Lung (tissue), 12 donors: Measurements from ENCODE around the gene SLC37A3. TPM values are rescaled to one million over a fixed set of nuclear protein-coding genes. Genes with fewer than 3 reads are reported as not detected.
"Not testable (repeated sequence)": the region's sequence is repeated elsewhere in the genome, so short reads cannot be mapped to it uniquely, and the experiment has no call there.

ENCODE experiments used
- ATAC-seq: fragments of 200-7000 bp; cut with Tn5 transposase; one replicate; pipeline ENCODE4 v1.9.1; 2020; ENCODE audit warnings: moderate number of reproducible peaks; ENCODE audit not compliant: insufficient read depth, low FRiP score
- DNase-seq, 3 donors: peaks; one replicate each; pipeline ENCODE4 v3.0.0-alpha.2; 2013 to 2017
- H3K27ac ChIP-seq, 2 donors: one replicate each; pipeline ENCODE4 v1.5.1; 2013; ENCODE audit warnings: mild to moderate bottlenecking in 2 of 2, moderate library complexity in 2 of 2, control low read depth in 1 of 2, inconsistent platforms in 1 of 2, low read depth in 1 of 2, low read length in 1 of 2
- H3K27me3 ChIP-seq, 3 donors: one replicate each; pipeline ENCODE4 v1.5.1; 2013; ENCODE audit warnings: low read length in 2 of 3; ENCODE audit not compliant: control insufficient read depth in 3 of 3, insufficient read depth in 3 of 3
- H3K36me3 ChIP-seq, 4 donors: one replicate each; pipeline ENCODE4 v1.5.1; 2013; ENCODE audit warnings: low read length in 4 of 4, mild to moderate bottlenecking in 1 of 4, moderate library complexity in 1 of 4; ENCODE audit not compliant: control insufficient read depth in 4 of 4, insufficient read depth in 4 of 4
- H3K4me1 ChIP-seq, 5 donors: one replicate each; pipeline ENCODE4 v1.5.1; 2013; ENCODE audit warnings: low read length in 5 of 5, mild to moderate bottlenecking in 2 of 5, moderate library complexity in 1 of 5; ENCODE audit not compliant: control insufficient read depth in 5 of 5, insufficient read depth in 5 of 5
- H3K4me3 ChIP-seq: one replicate; pipeline ENCODE4 v1.5.1; 2013; ENCODE audit warnings: mild to moderate bottlenecking, control low read depth, moderate library complexity
- H3K9ac ChIP-seq, 2 donors: one replicate each; pipeline ENCODE4 v1.5.1; 2013; ENCODE audit warnings: low read length in 2 of 2, control low read depth in 1 of 2; ENCODE audit not compliant: insufficient read depth in 1 of 2
- H3K9me3 ChIP-seq, 4 donors: one replicate each; pipeline ENCODE4 v1.5.1; 2013; ENCODE audit warnings: low read length in 3 of 4, mild to moderate bottlenecking in 1 of 4, moderate library complexity in 1 of 4; ENCODE audit not compliant: control insufficient read depth in 4 of 4, insufficient read depth in 3 of 4
- WGBS, 2 donors: extraction: QIAGEN DNeasy Blood & Tissue Kit; methylation state at CpG; one replicate each; pipeline ENCODE4 v1.1.7; 2013; 5-methylcytosine and 5-hydroxymethylcytosine counted together
- polyA plus RNA-seq, 2 donors: library from polyadenylated mRNA; stranded (reverse); fragments of 200-250 nt; gene quantifications; one replicate each; pipeline ENCODE4 v1.2.1, GENCODE V29; 2013
- total RNA-seq, 2 donors: library from RNA; depleted of rRNA in 1 of 2; stranded (reverse); fragments of >200 nt in 1 of 2; gene quantifications; one replicate each; pipeline ENCODE4 v1.2.1, GENCODE V29; 2014 to 2021
- TF ChIP-seq, protein P1 (sequence below): IDR thresholded peaks from 2 replicates; pipeline ENCODE4 v1.5.1; 2012; ENCODE audit warnings: mild to moderate bottlenecking; ENCODE audit errors: control extremely low read depth, extremely low read depth
- donor health status: control.
- donor health status: control.
- donor health status: Bipolar disorder and iron deficiency.
- donor health status: healthy.
- donor health status: DM: yes; HTN: yes; CAD: no.

Gene SLC37A3
- total and polyA plus RNA-seq, 4 donors: 19.2 to 53.4 (median 26.8) TPM

DNA sequence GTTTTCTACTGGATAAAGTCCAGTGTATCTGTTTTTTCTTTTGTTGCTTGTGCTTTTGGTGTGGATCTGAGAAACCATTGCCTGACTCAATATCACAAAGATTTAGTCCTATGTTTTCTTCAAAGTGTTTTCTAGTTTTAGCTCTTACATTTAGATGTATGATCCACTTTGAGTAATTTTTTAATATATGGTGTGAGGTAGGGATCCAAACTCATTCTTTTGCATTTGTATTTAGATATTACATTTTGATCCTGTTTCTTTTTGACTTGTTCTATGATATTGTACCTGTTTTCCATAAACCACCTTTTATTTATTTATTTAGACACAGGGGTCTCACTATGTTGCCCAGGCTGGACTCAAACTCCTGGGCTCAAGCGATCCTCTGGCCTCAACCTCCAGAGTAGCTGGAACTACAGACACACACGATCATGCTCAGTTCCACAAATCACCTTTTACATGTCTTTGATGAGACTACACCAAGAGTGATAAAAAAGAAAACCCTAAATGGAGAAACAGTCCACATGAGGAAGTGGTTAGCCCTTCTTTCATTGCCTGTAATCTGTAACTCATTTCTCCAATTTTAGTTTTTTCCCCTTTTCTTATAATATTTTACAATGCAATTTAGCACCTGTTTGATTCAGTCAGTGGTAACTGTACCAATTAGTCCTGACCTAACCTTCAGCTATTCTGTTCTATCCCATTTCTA, 86.0 kb downstream of the SLC37A3 start:
- Histone ChIP-seq H3K9me3 (peaks cover 0 to 4% (median 0%) of the 10 kb centered on the region in 4 donors), H3K4me1 (peaks cover 3 to 28% (median 9%) of the 10 kb centered on the region in 5 donors), H3K36me3 (no peaks in the 10 kb centered on the region), H3K27ac (no peak overlapping the region), H3K4me3 (no peak overlapping the region), H3K27me3 (no peaks in the 10 kb centered on the region), H3K9ac (no peak overlapping the region)
- no peak for DNase-seq
- ATAC-seq: no peak
- TF ChIP-seq, protein P1, sequence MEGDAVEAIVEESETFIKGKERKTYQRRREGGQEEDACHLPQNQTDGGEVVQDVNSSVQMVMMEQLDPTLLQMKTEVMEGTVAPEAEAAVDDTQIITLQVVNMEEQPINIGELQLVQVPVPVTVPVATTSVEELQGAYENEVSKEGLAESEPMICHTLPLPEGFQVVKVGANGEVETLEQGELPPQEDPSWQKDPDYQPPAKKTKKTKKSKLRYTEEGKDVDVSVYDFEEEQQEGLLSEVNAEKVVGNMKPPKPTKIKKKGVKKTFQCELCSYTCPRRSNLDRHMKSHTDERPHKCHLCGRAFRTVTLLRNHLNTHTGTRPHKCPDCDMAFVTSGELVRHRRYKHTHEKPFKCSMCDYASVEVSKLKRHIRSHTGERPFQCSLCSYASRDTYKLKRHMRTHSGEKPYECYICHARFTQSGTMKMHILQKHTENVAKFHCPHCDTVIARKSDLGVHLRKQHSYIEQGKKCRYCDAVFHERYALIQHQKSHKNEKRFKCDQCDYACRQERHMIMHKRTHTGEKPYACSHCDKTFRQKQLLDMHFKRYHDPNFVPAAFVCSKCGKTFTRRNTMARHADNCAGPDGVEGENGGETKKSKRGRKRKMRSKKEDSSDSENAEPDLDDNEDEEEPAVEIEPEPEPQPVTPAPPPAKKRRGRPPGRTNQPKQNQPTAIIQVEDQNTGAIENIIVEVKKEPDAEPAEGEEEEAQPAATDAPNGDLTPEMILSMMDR: no peak
- WGBS, 2 donors: 58 to 83% methylated on average over 2 of the region's 2 CpGs

DNA sequence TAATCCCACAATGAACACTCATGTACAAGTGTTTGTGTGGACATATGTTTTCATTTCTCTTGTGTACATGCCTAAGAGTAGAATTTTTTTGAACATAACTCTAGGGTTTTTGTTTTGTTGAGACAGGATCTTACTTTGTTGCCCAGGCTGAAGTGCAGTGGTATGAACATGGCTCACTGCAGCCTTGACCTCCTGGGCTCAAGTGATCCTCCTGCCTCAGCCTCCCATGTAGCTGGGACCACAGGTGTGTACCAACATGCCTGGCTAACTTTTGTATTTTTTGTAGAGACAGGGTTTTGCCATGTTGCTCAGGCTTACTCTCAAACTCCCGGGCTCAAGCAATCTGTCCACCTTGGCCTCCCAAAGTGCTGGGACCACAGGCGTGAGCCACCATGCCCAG, 87.2 kb downstream of the SLC37A3 start:
- not testable (repeated sequence) for H3K27ac ChIP-seq, H3K36me3 ChIP-seq, H3K9ac ChIP-seq, DNase-seq, H3K27me3 ChIP-seq, H3K4me3 ChIP-seq, H3K9me3 ChIP-seq, ATAC-seq
- peaks cover 0 to 21% (median 9%) of the 10 kb centered on the region in 5 donors for H3K4me1 ChIP-seq
- 95 to 99% methylated on average over 2 of the region's 2 CpGs for WGBS, 2 donors

DNA sequence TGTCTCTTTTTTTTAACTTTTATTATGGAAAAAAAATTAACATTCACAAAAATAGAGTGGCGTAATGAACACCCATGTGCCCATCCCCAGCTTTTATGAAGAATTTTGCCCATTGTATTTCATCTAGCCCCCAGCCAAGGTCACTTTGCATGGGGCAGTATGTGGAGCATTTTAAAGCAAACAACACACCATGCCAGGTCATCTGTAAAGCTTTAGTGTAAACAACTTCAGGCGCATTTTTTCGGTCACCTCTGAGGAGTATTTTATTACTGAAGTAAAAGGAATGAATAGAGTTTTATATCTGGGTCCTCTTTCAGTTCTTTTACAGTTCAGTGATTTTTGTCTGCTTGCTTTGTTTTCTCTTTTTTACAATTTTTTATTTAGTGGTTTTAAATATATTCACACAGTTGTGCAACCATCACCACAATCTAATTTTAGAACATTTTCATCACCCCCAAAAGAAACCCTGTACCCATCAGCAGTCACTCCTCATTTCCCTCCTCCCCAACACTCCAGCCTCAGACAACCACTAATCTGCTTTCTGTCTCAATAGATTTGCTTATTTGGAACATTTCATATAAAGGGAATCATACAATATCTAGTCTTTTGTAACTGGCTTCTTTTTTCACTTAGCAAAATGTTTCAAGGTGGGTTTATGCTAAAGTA, 87.9 kb downstream of the SLC37A3 start:
- Histone ChIP-seq H3K9ac (no peak overlapping the region), H3K4me3 (no peak overlapping the region), H3K27ac (no peak overlapping the region), H3K4me1 (peaks cover 0 to 14% (median 4%) of the 10 kb centered on the region in 5 donors), H3K27me3 (no peaks in the 10 kb centered on the region), H3K36me3 (no peaks in the 10 kb centered on the region), H3K9me3 (peaks cover 0 to 4% (median 0%) of the 10 kb centered on the region in 4 donors)
- ATAC-seq (no peak), DNase-seq (peak in 2 of 3 donors; percentile 19 to 44)
- TF ChIP-seq, protein P1: no peak
- 51 to 74% methylated on average over 3 of the region's 3 CpGs for WGBS, 2 donors

DNA sequence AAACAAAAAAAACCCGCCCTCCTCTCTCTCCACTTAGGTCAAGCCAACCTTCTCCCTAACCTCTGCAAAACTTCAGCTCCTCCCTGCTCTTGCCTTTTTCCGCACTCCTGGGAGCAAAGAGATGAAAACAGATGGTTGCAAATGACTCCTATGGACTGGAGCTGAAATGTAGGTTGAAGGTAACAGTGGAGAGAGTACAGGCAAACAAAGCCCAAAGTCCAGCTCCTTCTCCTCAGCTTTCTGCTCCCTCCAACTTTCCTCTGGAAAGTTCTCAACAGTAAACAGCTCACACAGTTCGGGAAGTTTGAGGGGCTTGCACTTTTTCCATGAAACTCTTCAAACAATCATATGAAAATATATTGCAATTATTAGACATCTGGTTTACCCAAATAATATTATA, 90.3 kb downstream of the SLC37A3 start:
- DNase-seq (no peak), ATAC-seq (no peak)
- Histone ChIP-seq H3K36me3 (no peaks in the 10 kb centered on the region), H3K4me3 (no peak overlapping the region), H3K9ac (no peak overlapping the region), H3K4me1 (peaks cover 0 to 5% (median 0%) of the 10 kb centered on the region in 5 donors), H3K9me3 (peaks cover 0 to 4% (median 0%) of the 10 kb centered on the region in 4 donors), H3K27me3 (no peaks in the 10 kb centered on the region), H3K27ac (no peak overlapping the region)
- TF ChIP-seq, protein P1: no peak
- WGBS, 2 donors: 93 to 98% methylated on average over 3 of the region's 3 CpGs
